Measurements from ENCODE around the gene PDXDC1. TPM values are rescaled to one million over a fixed set of nuclear protein-coding genes. Genes with fewer than 3 reads are reported as not detected.
A peak's percentile ranks its signal among the peaks of the same experiment; 100 is the strongest.
"Not testable (repeated sequence)": the region's sequence is repeated elsewhere in the genome, so short reads cannot be mapped to it uniquely, and the experiment has no call there.

PDXDC1 gene
- total RNA-seq, 1 experiment from 2014 or later: 32.8 TPM

DNA sequence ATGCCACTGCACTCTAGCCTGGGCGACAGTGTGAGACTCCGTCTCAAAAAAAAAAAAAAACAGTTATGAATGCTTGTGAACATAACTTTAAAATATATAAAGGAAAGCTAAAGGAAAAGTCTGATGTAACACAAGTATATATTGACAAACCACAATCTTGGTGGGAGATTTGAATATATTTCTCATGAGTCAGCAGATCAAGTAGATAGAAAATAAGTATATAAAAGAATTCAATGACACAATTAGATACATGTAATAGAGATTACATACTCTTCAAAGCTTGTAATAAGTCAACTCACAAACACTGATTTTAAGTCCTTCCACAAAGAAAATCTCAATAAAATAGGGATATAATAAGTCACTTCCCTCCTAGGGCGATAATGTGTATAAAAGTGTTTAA is 40.8 kb downstream of the PDXDC1 start:
- not testable (repeated sequence) for DNase-seq (ENCODE audit: low spot score)

DNA sequence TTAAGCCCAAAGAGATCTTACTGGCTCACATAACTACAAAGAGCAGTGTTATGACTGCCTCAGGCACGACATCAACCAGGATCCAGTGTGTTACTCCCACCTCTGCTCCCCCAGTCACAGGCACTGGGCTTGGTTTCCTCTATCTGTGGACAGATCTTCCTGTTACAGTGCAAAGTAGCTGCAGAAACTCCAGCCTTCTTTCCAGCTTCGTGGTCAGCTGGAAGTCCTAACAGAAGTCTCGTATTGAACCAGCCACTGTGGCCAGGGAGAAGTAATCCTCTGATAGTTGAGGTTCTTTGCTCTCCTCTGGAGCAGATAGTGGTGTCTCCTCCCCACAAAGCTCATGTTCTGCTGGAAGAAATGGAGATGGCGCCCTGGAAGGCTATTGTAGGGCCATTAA is 41.5 kb downstream of the PDXDC1 start:
- not testable (repeated sequence) for DNase-seq (ENCODE audit: low spot score)

DNA sequence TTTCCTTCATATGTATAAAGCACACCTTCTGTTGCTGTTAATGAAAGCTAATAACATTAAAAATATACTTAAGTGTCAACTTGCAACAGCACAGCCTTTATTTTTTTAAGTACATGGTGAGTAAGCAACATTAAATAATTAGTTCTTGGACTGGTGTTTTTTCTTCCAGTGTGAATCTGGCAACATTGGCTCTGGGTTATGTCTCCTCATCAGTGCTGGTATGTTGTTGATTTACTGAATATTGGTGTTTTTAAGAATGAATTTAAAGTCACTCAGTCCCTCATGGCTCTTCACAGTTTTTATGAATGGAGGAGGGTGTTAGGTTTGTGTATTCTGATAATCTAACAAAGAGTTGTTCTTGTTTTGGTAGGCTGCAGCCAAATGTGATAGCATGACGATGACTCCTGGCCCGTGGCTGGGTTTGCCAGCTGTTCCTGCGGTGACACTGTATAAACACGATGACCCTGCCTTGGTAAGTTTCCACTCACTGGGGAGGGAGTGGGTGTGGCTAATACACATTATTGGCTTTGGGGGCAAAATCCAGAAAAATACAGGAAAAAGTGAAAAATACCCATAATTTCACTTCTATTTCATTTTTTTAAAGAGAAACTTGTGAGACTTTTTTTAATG is 42.2 kb downstream of the PDXDC1 start:
- DNase-seq (ENCODE audit: low spot score): peak; percentile 64

DNA sequence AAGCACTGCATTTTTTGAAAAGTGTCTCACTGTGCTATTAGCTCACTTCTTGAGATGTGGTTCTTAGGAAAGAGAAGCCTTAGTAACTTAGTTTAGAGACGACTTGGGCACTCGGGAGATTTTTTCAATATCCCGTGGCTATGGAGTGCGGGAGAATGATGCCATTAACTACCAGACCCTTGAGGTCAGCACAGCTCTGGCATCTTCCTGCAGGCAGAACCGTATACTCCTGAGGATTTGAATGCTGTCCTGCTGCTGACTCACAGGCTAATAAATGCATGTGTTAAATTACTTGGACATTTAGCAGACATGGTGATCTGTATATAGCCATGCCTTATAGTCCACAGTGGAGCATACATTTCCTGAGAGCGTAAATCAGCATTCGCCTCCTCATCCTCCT is 46.6 kb downstream of the PDXDC1 start:
- DNase-seq (ENCODE audit: low spot score): not testable (repeated sequence)

DNA sequence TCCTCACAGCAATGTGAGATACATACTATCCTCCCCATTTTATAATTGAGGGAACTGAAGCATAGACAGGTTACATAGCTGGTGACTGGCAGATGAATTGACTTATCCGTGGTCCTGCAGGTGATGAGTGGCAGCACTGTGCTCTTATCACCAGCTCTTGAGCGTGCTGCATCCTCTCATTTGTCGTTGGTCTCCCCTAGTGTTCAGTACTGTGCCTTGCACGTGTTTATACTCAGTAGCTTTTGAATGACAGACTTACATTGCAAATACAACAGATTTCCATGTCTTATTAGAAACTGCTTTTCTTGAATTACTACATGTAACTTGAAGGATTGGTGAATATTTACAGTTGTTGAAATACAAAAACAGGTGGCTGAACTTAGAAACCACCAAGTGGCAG is 47.4 kb downstream of the PDXDC1 start:
- DNase-seq (ENCODE audit: low spot score): peak; percentile 14

DNA sequence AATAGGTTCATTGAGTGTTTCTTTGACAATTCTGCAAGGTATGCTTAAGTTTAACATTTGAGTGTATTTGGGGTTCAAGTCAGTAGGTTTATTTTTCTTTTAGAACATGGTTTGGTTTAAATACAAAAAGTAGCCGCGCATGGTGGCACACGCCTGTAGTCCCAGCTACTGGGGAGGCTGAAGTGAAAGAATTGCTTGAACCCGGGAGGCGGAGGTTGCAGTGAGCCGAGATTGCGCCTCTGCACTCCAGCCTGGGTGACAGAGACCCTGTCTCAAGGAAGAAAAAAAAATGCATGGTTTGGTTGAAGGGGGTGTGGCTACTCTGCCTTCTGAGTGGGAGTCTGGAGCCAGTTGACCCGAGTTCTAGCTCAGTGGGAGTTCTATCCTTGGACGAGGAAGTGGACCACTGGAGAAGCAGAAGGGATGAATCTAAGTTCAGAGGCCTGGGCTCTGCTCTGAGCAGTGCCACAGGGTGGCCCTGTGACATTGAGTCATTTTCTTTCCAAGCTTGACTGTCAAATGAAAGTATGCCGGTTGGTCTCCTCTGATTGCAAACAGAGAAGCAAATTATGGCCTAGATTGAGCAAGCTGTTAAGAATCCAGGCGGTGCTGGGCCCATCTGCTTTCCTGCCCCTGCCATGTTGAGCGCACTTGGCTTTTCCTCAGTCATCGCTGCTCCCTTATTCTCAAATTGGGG is 48.7 kb downstream of the PDXDC1 start:
- not testable (repeated sequence) for DNase-seq (ENCODE audit: low spot score)

DNA sequence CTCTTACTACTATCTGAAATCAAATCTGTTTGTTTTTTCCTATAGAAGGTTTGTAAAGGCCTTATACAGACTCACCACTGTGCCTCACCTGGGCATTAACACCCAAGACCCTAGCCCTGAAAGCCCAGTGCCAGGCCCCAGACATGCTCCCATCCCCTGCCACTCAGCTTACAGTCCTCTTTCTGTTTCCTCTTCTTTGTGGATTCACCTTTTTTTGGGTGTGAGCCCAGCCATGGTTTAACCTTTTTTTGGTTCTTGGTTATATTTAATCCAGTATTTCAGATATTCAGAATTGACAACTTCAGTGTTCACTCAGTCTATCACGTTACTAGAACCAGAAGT is 50.0 kb downstream of the PDXDC1 start:
- not testable (repeated sequence) for DNase-seq (ENCODE audit: low spot score)

DNA sequence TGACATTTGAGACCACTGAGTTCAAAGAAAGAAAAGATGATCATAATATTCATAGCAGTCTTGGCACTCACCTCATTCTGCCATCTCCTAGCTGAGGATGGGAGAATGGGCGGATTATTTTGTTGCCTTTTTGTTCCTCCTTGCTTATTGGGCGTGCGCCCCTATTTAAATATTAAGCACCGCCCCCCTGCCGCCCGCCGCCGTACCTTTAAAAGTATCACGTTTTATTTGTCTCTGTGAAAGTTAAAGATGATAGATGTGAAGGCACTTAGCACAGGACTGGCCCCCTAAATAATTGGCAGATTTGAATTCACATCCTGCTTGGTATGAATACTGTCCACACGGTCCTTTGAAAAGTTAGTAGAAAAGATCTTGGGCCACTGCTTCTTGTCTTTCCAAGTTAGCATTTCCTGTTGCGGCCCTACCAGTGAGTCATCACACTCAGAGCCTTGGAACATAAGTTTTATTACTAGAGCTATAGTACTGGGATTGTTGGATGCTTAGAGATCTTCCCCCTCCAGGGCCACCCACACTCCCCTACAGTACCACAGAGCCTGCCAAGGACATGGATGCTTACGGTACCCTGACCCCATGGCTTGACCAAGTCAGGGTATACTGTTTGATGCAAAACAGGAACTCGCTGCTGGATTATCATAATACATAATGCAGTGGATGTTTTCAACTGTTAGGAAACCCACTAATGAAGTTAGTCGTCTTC is 50.6 kb downstream of the PDXDC1 start:
- not testable (repeated sequence) for DNase-seq (ENCODE audit: low spot score)

DNA sequence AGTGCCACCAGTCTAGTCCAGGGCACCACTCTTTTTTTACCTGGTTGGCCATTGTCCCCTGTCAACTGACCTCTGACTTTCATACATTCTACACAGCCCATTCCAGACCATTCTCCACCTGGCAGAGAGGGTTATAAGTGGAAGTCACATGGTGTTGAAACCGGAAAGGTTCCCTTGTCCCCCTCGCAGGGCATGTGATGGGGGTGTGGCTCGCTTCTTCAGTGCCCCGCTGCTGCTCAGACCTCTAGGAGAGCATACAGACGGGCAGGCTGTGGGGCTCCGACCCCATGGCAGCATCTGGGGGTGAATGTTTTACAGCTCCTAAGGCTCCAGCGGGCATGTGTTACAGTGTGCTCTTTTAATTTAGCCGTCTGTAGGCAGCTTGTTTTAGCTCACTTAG is 52.2 kb downstream of the PDXDC1 start:
- not testable (repeated sequence) for DNase-seq (ENCODE audit: low spot score)

DNA sequence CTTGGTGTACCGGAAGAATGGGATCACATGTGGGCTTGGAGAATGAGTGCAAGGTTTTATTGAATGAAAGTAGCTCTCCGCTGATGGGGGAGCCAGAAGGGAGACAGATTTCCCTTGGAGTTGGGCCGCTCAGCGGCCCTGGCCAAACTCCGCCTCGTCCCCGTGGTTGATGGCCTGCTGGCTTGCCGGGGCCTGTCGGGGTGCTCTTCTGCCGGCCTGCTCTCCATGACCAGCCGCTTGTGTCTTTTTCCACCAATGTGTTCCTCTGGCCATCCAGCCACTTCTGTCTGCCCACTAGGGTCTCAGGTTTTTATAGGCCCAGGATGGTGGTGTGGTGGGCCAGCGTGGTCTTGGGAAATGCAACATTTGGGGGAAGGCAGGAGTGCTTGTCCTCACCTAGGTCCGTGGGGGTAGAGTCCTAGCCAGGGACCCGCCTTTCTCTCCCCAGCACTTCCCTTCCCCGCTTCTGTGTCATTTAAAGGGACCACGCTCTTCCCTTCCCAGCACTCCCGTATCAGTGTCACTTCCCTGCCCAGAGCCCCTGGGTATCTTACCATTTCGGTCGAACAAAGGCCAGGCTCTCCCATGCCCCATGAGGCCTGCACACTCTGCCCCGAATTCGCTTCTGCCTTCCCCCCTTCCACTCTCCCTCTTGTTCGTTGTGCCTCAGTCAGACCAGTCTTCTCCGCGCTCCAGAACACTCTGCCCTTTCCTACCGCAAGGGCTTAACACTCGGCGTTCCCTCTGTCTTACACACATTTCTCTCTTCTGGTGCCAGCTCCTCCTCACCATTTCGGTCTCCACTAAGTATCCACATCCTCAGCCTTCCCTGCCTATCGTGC is 52.9 kb downstream of the PDXDC1 start:
- DNase-seq (ENCODE audit: low spot score): not testable (repeated sequence)

DNA sequence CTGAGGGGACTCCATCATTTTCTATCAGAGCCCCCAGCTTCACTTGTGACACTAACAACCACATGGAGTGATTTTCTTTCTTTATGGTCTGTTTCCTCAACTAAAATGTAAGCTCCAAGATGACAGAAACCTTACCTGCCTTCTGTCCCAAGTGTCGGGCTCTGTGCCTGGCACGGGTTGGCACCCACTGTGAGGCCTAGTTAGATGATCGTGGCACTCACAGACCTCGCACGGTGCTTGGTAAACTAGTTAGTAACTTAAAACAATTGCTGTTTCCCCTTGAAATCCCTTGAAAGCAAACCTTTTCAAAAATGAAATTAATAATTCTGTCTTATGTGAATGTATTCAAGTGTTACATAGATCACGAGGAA is 53.5 kb downstream of the PDXDC1 start:
- not testable (repeated sequence) for DNase-seq (ENCODE audit: low spot score)

DNA sequence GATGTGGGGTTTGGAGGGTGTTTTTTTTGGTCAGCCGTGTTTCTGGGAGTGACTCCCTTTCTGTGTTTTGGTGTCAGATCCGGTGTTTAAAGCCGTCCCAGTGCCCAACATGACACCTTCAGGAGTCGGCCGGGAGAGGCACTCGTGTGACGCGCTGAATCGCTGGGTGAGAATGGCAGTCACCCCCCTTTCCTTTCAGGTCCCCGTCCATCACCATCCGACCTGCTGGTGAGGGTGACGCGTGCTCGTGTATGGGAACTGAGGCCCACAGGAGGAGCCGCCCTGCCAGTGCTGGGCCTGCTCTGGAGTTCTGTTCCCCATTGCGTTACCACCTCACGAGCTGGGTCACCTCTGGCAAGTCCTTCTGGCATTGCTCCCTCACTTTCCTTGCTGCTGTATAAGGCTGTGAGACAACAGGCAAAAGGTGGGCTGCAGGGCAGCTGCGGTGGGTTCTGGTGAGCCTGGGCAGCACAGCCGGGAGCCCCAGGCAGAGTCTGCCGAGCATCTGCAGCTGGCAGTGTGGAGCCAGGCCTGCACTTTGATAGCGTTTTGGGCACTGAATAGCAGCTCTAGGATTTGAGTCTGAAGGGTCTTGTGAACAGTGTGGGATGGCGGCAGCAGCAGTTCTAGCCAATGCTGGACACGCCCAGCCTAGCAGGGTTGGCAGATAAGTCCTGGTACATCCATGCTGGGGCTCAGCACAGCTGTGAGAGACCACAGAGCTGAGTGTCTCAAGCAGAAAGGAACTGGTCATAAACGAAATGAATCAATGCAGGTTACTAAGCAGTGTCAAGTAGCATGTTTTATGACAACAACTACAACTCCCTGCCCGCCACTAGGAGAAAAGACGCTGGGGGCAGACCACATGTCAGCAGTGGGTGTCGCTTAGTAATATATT is 54.2 kb downstream of the PDXDC1 start:
- not testable (repeated sequence) for DNase-seq (ENCODE audit: low spot score)

DNA sequence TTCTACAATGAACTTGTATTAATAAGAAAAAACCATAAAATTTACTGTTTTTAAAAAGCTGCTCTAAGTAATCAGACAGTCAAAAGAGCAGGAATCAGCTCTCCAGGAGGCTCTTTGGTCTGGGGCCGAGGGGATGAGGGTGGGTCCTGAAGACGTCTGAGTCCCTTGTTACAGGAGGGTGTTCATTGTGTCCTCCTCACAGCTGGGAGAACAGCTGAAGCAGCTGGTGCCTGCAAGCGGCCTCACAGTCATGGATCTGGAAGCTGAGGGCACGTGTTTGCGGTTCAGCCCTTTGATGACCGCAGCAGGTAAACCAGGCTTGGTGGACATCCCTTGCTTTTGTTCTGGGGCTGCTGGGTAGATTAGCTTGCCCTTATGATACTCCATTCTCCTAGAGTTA is 54.9 kb downstream of the PDXDC1 start:
- not testable (repeated sequence) for DNase-seq (ENCODE audit: low spot score)

DNA sequence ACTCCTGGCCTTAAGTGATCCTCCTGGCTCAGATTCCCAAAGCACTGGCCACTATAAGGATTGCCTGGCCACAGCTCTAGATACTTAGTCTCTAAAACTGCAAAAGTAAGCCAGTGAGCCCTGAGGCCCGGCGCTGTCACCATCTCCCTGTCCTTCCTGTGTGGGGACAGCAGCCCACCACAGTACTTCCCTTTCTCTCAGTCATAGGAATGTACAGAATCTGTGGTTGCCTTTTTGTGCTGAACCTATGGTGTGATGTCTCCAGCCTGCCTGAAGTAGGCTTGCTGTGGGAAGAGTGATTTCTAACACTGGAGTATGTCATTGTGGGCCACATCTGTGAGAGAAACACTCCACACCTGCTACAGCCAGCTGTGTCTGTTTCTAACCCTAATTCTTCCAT is 56.4 kb downstream of the PDXDC1 start:
- DNase-seq (ENCODE audit: low spot score): no peak

DNA sequence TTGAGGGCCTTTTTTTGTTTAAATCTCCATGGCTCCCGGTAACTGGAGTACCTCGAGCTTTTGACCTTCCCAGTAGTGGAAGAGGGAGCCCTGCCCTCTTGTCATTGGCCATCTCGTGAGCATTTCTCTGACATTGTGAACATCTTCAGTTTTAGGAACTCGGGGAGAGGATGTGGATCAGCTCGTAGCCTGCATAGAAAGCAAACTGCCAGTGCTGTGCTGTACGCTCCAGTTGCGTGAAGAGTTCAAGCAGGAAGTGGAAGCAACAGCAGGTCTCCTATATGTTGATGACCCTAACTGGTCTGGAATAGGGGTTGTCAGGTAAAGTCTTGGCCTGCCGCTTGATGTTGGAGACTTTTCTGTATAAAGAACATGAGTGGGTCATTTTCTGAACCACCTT is 56.8 kb downstream of the PDXDC1 start:
- DNase-seq (ENCODE audit: low spot score): no peak

DNA sequence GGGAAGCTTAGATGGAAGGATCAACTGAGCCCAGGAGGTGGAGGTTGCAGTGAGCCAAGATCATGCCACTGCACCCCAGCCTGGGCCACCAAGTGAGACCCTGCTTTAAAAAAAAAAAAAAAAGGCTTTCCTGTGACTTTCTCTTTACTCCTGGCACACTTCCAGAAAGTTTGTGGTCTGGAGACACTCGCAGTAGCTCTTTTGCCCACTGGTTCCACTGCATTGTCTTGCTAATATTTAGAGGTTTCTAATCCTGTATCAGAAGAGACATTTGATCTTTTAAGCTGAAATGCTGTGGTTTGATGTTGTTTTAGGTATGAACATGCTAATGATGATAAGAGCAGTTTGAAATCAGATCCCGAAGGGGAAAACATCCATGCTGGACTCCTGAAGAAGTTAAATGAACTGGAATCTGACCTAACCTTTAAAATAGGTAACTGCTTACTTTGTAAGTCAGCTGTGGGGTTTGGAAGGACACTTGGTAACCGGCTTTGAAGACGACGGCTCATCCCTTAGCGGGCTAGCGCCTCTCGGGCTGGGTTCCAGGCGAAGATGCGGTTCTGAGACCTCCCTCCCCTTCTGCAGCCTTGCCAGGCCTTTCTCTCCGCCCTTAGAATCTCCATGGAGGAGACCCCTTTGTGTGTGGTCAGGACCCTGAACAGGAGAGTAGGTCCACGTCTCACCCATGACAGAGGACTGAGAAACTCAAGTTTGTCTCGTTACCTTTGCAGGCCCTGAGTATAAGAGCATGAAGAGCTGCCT is 57.9 kb downstream of the PDXDC1 start:
- DNase-seq (ENCODE audit: low spot score): no peak

DNA sequence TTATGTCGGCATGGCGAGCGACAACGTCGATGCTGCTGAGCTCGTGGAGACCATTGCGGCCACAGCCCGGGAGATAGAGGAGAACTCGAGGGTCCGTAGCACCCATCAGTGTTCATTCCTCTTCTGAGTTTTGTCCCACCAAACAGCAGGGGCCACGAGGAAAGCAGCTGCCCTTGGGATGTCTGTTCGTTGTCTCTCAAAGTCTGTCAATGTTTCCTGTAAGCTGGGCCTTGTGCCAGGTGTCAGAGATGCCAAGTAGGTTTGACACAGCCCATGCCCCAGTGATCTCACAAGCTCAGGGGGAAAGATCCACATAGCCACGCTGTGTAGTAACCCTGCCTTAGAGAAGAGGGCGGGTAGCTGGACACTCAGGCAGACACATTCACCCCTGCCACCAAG is 58.5 kb downstream of the PDXDC1 start:
- no peak for DNase-seq (ENCODE audit: low spot score)

DNA sequence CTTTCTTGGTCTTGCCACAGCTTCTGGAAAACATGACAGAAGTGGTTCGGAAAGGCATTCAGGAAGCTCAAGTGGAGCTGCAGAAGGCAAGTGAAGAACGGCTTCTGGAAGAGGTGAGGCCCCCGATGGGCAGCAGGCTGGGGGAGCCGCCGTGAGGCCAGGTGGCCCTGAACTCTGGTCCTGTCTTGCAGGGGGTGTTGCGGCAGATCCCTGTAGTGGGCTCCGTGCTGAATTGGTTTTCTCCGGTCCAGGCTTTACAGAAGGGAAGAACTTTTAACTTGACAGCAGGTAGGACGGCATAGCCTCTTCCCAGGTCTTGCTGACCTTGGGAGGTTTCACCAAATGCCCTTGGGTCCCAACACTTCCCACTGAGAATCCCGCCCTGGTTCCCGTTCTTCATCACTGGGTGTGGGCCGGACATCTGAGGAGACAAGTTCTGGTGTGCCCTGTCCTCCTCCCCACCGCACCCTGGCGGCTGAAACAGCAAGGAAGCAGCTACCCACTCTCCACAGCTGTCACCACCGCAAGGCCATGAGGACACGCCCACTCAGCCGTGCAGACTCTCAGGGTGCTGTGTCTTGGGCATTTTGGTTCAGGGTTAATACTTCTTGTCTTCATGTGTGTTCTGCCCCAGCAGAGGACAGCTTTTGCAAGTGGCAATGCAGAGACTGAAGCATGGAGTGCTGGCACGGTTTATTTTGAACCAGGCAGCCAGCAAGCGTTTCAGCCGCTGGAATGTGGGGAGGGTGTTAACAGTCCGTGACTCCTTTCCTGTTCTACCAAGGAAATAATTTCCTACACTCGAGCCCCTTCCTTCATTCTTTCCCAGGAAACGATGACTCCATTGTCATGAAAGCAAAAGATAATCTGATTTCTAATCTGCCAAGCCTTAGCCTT is 59.7 kb downstream of the PDXDC1 start:
- DNase-seq (ENCODE audit: low spot score): no peak

DNA sequence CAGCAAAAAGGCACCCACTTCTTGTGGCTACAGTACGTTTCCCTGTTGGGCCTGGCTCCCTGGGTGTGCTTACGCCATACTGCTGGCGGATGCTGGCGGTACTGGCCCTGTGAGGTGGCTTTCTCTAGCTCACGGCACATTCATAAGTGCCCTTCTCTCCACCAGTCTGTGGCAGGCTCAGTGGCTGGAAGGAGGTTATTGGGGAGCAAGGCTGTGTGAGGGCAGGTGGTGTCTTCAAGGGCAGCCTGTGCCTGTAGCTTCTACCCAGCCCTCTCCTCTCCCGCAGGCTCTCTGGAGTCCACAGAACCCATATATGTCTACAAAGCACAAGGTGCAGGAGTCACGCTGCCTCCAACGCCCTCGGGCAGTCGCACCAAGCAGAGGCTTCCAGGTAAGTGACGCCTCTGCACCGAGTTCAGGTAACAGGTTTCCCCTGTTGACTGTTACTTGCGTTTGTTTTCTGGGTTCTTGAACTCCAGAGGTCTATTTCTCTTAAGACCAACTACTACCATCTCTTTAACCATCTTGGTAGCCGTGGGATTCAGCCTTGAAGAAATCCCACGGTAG is 60.4 kb downstream of the PDXDC1 start:
- DNase-seq (ENCODE audit: low spot score): no peak
